Lung (tissue), 16 donors: ENCODE measurements around the gene TMOD2. TPM values are rescaled to one million over a fixed set of nuclear protein-coding genes. Genes with fewer than 3 reads are reported as not detected.

Experiments used
- ATAC-seq: fragments of 200-7000 bp; cut with Tn5 transposase; one replicate; pipeline ENCODE4 v1.9.1; 2020; ENCODE audit warnings: moderate number of reproducible peaks; ENCODE audit not compliant: insufficient read depth, low FRiP score
- DNase-seq, 3 donors: peaks; one replicate each; pipeline ENCODE4 v3.0.0-alpha.2; 2013 to 2017
- H3K27ac ChIP-seq, 2 donors: one replicate each; pipeline ENCODE4 v1.5.1; 2013; ENCODE audit warnings: mild to moderate bottlenecking in 2 of 2, moderate library complexity in 2 of 2, control low read depth in 1 of 2, inconsistent platforms in 1 of 2, low read depth in 1 of 2, low read length in 1 of 2
- H3K27me3 ChIP-seq, 3 donors: one replicate each; pipeline ENCODE4 v1.5.1; 2013; ENCODE audit warnings: low read length in 2 of 3; ENCODE audit not compliant: control insufficient read depth in 3 of 3, insufficient read depth in 3 of 3
- H3K36me3 ChIP-seq, 4 donors: one replicate each; pipeline ENCODE4 v1.5.1; 2013; ENCODE audit warnings: low read length in 4 of 4, mild to moderate bottlenecking in 1 of 4, moderate library complexity in 1 of 4; ENCODE audit not compliant: control insufficient read depth in 4 of 4, insufficient read depth in 4 of 4
- H3K4me1 ChIP-seq, 5 donors: one replicate each; pipeline ENCODE4 v1.5.1; 2013; ENCODE audit warnings: low read length in 5 of 5, mild to moderate bottlenecking in 2 of 5, moderate library complexity in 1 of 5; ENCODE audit not compliant: control insufficient read depth in 5 of 5, insufficient read depth in 5 of 5
- H3K4me3 ChIP-seq: one replicate; pipeline ENCODE4 v1.5.1; 2013; ENCODE audit warnings: mild to moderate bottlenecking, control low read depth, moderate library complexity
- H3K9ac ChIP-seq, 2 donors: one replicate each; pipeline ENCODE4 v1.5.1; 2013; ENCODE audit warnings: low read length in 2 of 2, control low read depth in 1 of 2; ENCODE audit not compliant: insufficient read depth in 1 of 2
- H3K9me3 ChIP-seq, 4 donors: one replicate each; pipeline ENCODE4 v1.5.1; 2013; ENCODE audit warnings: low read length in 3 of 4, mild to moderate bottlenecking in 1 of 4, moderate library complexity in 1 of 4; ENCODE audit not compliant: control insufficient read depth in 4 of 4, insufficient read depth in 3 of 4
- WGBS, 2 donors: extraction: QIAGEN DNeasy Blood & Tissue Kit; methylation state at CpG; one replicate each; pipeline ENCODE4 v1.1.7; 2013; 5-methylcytosine and 5-hydroxymethylcytosine counted together
- long read RNA-seq, 5 donors: transcript quantifications; one replicate each; lab custom pipeline, GENCODE V29; 2026
- polyA plus RNA-seq, 2 donors: library from polyadenylated mRNA; stranded (reverse); fragments of 200-250 nt; gene quantifications; one replicate each; pipeline ENCODE4 v1.2.1, GENCODE V29; 2013
- total RNA-seq, 2 donors: library from RNA; depleted of rRNA in 1 of 2; stranded (reverse); fragments of >200 nt in 1 of 2; gene quantifications; one replicate each; pipeline ENCODE4 v1.2.1, GENCODE V29; 2014 to 2021
- TF ChIP-seq, protein P1 (sequence below): IDR thresholded peaks from 2 replicates; pipeline ENCODE4 v1.5.1; 2012; ENCODE audit warnings: mild to moderate bottlenecking; ENCODE audit errors: control extremely low read depth, extremely low read depth
- donor health status: control.
- donor health status: control.
- donor health status: Bipolar disorder and iron deficiency.
- donor health status: healthy.
- donor health status: DM: yes; HTN: yes; CAD: no.

Gene TMOD2
- total RNA-seq (10 to 100 TPM in 1 of 2 donors, 1 to 10 TPM in 1; 9.4 to 10.4 TPM), polyA plus RNA-seq (1 to 10 TPM; 1.5 to 2.1 TPM)
- long read RNA-seq, donor 1, full-length matches to known transcripts, result 1 of 1 reads
- long read RNA-seq, donor 1, partial matches to known transcripts, result 0 of 1 reads
- long read RNA-seq, donor 1, other reads (novel, unspliced or antisense), result 0 of 1 reads
- long read RNA-seq, donor 2, result 0 reads
- long read RNA-seq, donor 3, result 0 reads
- long read RNA-seq, donor 4, result 0 reads
- long read RNA-seq, donor 5, full-length matches to known transcripts, result 2 of 2 reads
- long read RNA-seq, donor 5, partial matches to known transcripts, result 0 of 2 reads
- long read RNA-seq, donor 5, other reads (novel, unspliced or antisense), result 0 of 2 reads

DNA sequence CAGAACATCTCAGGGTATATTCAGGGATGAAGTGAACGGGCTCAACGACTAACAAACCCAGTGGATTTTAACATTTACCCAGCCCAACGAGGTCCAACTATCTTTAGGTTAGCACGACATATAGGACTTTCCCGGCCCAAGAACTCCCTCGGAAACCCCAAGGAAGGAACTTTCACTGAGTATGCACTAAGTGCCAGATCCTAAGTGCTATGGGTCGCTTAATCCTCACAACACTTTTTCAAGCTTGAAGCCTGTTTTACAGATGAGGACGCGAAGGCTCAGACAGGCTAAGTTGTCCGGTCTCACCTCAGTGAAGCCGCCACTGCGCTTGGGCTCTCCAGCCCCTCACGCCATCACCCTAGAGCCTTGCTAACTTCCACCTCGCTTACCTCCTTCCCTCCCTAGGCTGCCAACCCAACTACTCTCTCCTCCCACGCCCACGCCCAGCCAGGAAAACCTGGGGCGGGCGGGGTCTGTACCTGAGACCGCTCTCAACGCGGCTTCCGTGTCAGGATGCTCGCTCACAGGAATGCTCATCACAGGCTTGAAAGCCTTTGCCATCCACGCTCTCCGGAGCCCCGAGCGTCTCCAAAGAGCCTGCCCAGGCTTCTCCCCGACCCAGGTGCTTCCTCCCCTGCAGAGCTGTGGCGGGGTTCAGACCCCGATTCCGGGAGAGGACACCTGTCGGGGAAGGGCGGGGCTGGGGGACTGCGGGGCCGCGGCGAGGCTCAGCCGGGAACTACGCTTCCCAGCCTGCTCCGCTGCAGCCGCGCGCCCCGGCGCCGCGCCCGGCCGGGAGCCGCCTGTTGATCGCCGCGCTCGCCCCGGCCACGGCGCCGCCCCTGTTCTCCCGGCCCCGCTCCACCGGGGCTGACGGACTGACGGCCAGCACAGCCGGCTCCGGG lies at the start of gene TMOD2:
Gene TMOD2 (plus strand): TSS at position 806 of the 905 bp plus-strand sequence. CDS start 14,845 bp downstream, outside the sequence.
- Histone ChIP-seq H3K36me3 (no peaks in the 10 kb centered on the region), H3K9ac (no peak within 1 kb of the TSS), H3K4me1 (peaks cover 0 to 10% (median 4%) of the 10 kb centered on the region in 5 donors), H3K27ac (peak within 1 kb of the TSS; percentile 63 to 70), H3K27me3 (peaks cover 0 to 57% (median 41%) of the 10 kb centered on the region in 3 donors), H3K4me3 (peak within 1 kb of the TSS; percentile 92), H3K9me3 (no peaks in the 10 kb centered on the region)
- DNase-seq (peak; percentile 26 to 56 (median 35)), ATAC-seq (peak; percentile 90)
- TF ChIP-seq, protein P1, sequence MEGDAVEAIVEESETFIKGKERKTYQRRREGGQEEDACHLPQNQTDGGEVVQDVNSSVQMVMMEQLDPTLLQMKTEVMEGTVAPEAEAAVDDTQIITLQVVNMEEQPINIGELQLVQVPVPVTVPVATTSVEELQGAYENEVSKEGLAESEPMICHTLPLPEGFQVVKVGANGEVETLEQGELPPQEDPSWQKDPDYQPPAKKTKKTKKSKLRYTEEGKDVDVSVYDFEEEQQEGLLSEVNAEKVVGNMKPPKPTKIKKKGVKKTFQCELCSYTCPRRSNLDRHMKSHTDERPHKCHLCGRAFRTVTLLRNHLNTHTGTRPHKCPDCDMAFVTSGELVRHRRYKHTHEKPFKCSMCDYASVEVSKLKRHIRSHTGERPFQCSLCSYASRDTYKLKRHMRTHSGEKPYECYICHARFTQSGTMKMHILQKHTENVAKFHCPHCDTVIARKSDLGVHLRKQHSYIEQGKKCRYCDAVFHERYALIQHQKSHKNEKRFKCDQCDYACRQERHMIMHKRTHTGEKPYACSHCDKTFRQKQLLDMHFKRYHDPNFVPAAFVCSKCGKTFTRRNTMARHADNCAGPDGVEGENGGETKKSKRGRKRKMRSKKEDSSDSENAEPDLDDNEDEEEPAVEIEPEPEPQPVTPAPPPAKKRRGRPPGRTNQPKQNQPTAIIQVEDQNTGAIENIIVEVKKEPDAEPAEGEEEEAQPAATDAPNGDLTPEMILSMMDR, result no peak
- WGBS, 2 donors, result 9 to 15% methylated on average over 46 to 65 of the region's 65 CpGs

DNA sequence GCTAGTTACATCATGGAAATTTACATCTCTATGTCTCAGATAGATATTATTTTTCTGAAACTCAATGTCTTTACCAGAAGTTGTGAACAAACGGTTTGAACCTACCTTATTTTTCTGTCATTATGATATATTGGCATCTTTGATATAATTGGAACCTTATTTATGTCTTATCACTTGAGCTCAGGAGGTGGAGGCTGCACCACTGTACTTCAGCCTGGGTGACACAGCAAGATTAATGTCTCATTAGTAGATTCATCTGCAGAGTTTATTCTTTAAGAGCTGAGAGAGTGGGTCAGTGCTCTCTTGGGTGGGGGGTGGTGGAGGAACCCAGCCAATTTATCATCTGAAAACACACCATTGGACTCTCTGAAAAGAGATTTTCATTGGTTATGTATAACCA lies 48.7 kb upstream of the TMOD2 start:
- Histone ChIP-seq H3K36me3 (peaks cover 0 to 2% (median 0%) of the 10 kb centered on the region in 4 donors), H3K27me3 (no peaks in the 10 kb centered on the region), H3K27ac (no peak overlapping the region), H3K4me1 (no peaks in the 10 kb centered on the region), H3K4me3 (no peak overlapping the region), H3K9ac (no peak overlapping the region), H3K9me3 (no peaks in the 10 kb centered on the region)
- 42 to 61% methylated on average over 1 of the region's 1 CpG for WGBS, 2 donors
- DNase-seq (no peak), ATAC-seq (no peak)
- TF ChIP-seq, protein P1, result no peak

DNA sequence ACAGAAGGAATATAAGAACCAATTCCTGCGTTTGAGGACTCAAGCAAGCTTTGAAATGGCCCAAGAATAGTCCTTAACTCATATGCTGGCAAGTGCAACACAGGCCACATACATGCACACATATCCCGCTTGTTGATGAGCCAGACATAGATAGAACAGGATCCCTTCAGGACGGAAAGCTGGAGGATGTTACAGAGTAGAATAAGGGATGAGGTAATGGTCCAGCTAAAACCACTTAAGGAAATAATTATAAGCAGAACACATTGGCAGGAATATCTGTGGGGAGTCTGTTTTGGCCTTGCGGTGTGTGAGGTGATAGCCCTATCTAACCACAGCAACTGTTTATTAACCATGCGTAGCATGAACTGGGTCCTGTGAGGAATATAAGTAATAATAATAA lies 45.1 kb upstream of the TMOD2 start:
- WGBS, 2 donors, result 86 to 89% methylated on average over 5 of the region's 5 CpGs
- no peaks in the 10 kb centered on the region for H3K27me3 ChIP-seq
- H3K9ac ChIP-seq, result no peak overlapping the region
- H3K4me3 ChIP-seq, result no peak overlapping the region
- H3K9me3 ChIP-seq, result no peaks in the 10 kb centered on the region
- no peaks in the 10 kb centered on the region for H3K36me3 ChIP-seq
- DNase-seq (no peak), ATAC-seq (no peak)
- TF ChIP-seq, protein P1, result no peak
- H3K4me1 ChIP-seq, result peaks cover 0 to 3% (median 0%) of the 10 kb centered on the region in 5 donors
- H3K27ac ChIP-seq, result no peak overlapping the region
